ENCODE data around the gene ITGB2.
"Not testable (repeated sequence)": the region's sequence is repeated elsewhere in the genome, so short reads cannot be mapped to it uniquely, and the experiment has no call there.

The ITGB2 gene

GRCh38 chr21:44917446-44918106 is 3.1 kb downstream of the ITGB2 start:
- peaks cover 5% of the 10 kb centered on the region for H3K4me1 Mint-ChIP-seq
- H3K27ac Mint-ChIP-seq = no peak overlapping the region
- peaks cover 4% of the 10 kb centered on the region for H3K9me3 Mint-ChIP-seq
- H3K27me3 Mint-ChIP-seq (ENCODE audit: low read depth) = peaks cover 78% of the 10 kb centered on the region
- no peak overlapping the region for H3K4me3 Mint-ChIP-seq
- H3K36me3 Mint-ChIP-seq (ENCODE audit: low read depth) = no peaks in the 10 kb centered on the region
- no peak for TF ChIP-seq CTCF (IDR thresholded peaks at IDR 0.05; ENCODE audit: unreplicated experiment in 3 of 3)

- no peak overlapping the region for H3K4me3 Mint-ChIP-seq
- peaks cover 5% of the 10 kb centered on the region for H3K4me1 Mint-ChIP-seq
- no peak for TF ChIP-seq CTCF (IDR thresholded peaks at IDR 0.05; ENCODE audit: unreplicated experiment in 3 of 3)
- no peak overlapping the region for H3K27ac Mint-ChIP-seq
- peaks cover 72% of the 10 kb centered on the region for H3K27me3 Mint-ChIP-seq (ENCODE audit: low read depth)
- no peaks in the 10 kb centered on the region for H3K36me3 Mint-ChIP-seq (ENCODE audit: low read depth)
- peaks cover 4% of the 10 kb centered on the region for H3K9me3 Mint-ChIP-seq
Measured at GRCh38 chr21:44916965-44917364, 3.7 kb downstream of the ITGB2 start.

- peaks cover 13% of the 10 kb centered on the region for H3K4me1 Mint-ChIP-seq
- H3K36me3 Mint-ChIP-seq (ENCODE audit: low read depth) = no peaks in the 10 kb centered on the region
- H3K9me3 Mint-ChIP-seq = no peaks in the 10 kb centered on the region
- H3K27me3 Mint-ChIP-seq (ENCODE audit: low read depth) = peaks cover 58% of the 10 kb centered on the region
- no peak for TF ChIP-seq CTCF (IDR thresholded peaks at IDR 0.05; ENCODE audit: unreplicated experiment in 3 of 3)
- H3K4me3 Mint-ChIP-seq = no peak overlapping the region
- no peak overlapping the region for H3K27ac Mint-ChIP-seq
Measured at GRCh38 chr21:44914176-44914874, 6.4 kb downstream of the ITGB2 start.

- Mint-ChIP-seq H3K27me3 (ENCODE audit: low read depth) (peaks cover 58% of the 10 kb centered on the region), H3K36me3 (ENCODE audit: low read depth) (no peaks in the 10 kb centered on the region), H3K4me1 (peaks cover 19% of the 10 kb centered on the region), H3K4me3 (no peak overlapping the region), H3K9me3 (no peaks in the 10 kb centered on the region), H3K27ac (no peak overlapping the region)
- TF ChIP-seq CTCF (IDR thresholded peaks at IDR 0.05; ENCODE audit: unreplicated experiment in 3 of 3) = no peak
Measured at GRCh38 chr21:44913425-44914175, 7.1 kb downstream of the ITGB2 start.

- not testable (repeated sequence) for H3K36me3 Mint-ChIP-seq (ENCODE audit: low read depth); H3K4me3 Mint-ChIP-seq; H3K9me3 Mint-ChIP-seq; H3K27ac Mint-ChIP-seq
- peaks cover 26% of the 10 kb centered on the region for H3K4me1 Mint-ChIP-seq
- peaks cover 53% of the 10 kb centered on the region for H3K27me3 Mint-ChIP-seq (ENCODE audit: low read depth)
Measured at GRCh38 chr21:44912506-44913412, 7.9 kb downstream of the ITGB2 start.

- H3K27me3 Mint-ChIP-seq (ENCODE audit: low read depth) = peaks cover 47% of the 10 kb centered on the region
- H3K36me3 Mint-ChIP-seq (ENCODE audit: low read depth) = no peaks in the 10 kb centered on the region
- H3K4me1 Mint-ChIP-seq = peaks cover 26% of the 10 kb centered on the region
- no peaks in the 10 kb centered on the region for H3K9me3 Mint-ChIP-seq
- H3K4me3 Mint-ChIP-seq = no peak overlapping the region
- H3K27ac Mint-ChIP-seq = no peak overlapping the region
- TF ChIP-seq CTCF (IDR thresholded peaks at IDR 0.05; ENCODE audit: unreplicated experiment in 3 of 3) = no peak
Measured at GRCh38 chr21:44912158-44912473, 8.6 kb downstream of the ITGB2 start.
